AG04449 (cell line): Measurements from ENCODE around the gene APBA1.

Source experiments
- CTCF ChIA-PET: fragments of 350-600 bp; formaldehyde crosslinking; extraction: SDS; loops from one replicate; lab custom pipeline; 2021; ENCODE audit warnings: antibody characterized with exemption; lab: Yijun Ruan, JAX
- POLR2A ChIA-PET: fragments of 400-600, 350-600 bp; formaldehyde crosslinking; extraction: SDS; loops from one replicate; lab custom pipeline; 2020; ENCODE audit warnings: antibody characterized with exemption, inconsistent platforms; lab: Yijun Ruan, JAX
- DNase-seq: peaks from one replicate; pipeline ENCODE4 v3.0.0-alpha.2; 2010; ENCODE audit warnings: low read depth, low spot score
- H3K4me3 ChIP-seq: 2 replicates; pipeline ENCODE4 v1.5.1; 2011; ENCODE audit warnings: low read depth, mild to moderate bottlenecking, control low read depth, low read length
- TF ChIP-seq, protein P1 (sequence below): IDR thresholded peaks from one replicate; pipeline ENCODE4 v1.5.1; 2011; ENCODE audit warnings: mild to moderate bottlenecking, moderate library complexity, low read length, control low read depth, inconsistent platforms; ENCODE audit not compliant: insufficient read depth; ENCODE audit errors: missing control alignments

Gene APBA1

GRCh38 chr9:69593756-69594155, 78.4 kb downstream of the APBA1 start:
- TF ChIP-seq, protein P1, sequence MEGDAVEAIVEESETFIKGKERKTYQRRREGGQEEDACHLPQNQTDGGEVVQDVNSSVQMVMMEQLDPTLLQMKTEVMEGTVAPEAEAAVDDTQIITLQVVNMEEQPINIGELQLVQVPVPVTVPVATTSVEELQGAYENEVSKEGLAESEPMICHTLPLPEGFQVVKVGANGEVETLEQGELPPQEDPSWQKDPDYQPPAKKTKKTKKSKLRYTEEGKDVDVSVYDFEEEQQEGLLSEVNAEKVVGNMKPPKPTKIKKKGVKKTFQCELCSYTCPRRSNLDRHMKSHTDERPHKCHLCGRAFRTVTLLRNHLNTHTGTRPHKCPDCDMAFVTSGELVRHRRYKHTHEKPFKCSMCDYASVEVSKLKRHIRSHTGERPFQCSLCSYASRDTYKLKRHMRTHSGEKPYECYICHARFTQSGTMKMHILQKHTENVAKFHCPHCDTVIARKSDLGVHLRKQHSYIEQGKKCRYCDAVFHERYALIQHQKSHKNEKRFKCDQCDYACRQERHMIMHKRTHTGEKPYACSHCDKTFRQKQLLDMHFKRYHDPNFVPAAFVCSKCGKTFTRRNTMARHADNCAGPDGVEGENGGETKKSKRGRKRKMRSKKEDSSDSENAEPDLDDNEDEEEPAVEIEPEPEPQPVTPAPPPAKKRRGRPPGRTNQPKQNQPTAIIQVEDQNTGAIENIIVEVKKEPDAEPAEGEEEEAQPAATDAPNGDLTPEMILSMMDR, result no peak
- no peak for DNase-seq
- POLR2A ChIA-PET, result no interaction called here
- CTCF ChIA-PET, result no interaction called here
- no peak overlapping the region for H3K4me3 ChIP-seq

- DNase-seq, result no peak
- H3K4me3 ChIP-seq, result no peak overlapping the region
- TF ChIP-seq, protein P1, result no peak
- CTCF ChIA-PET, result no interaction called here
- POLR2A ChIA-PET, result no interaction called here
Observed at GRCh38 chr9:69593301-69593700, 78.9 kb downstream of the APBA1 start.

DNA sequence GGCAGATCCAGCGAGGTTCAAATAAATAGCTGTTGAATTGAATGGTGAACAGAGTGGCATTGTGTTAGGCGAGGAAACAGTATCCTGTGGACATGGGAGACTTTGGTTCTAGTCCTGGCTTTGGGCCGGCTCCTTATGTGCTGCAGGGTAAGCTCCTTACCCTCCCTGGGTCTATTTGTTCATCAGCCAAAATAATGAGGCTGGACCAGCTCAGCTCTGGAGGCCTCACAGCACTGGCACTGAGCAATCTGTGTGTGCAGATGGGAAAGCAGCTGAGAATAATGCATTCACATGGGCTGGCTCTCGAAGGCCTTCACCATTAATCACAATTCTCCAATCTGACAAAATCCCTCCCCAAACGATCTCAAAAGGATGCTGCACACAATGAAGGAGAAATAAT, 81.9 kb downstream of the APBA1 start:
- ChIA-PET POLR2A (no interaction called here), CTCF (interaction anchor here (1.3 kb wide), 1 partner anchor 9 kb away, joined by 5 read pairs; no protein-coding TSS in a partner anchor)
- H3K4me3 ChIP-seq, result no peak overlapping the region
- no peak for DNase-seq
- TF ChIP-seq, protein P1, result no peak

- ChIA-PET POLR2A (no interaction called here), CTCF (no interaction called here)
Observed at GRCh38 chr9:69589156-69589555, 83.0 kb downstream of the APBA1 start.

GRCh38 chr9:69585571-69585970, 86.6 kb downstream of the APBA1 start:
- DNase-seq, result no peak
- ChIA-PET POLR2A (no interaction called here), CTCF (no interaction called here)

More at GRCh38 chr9:69589156-69589555, 83.0 kb downstream of the APBA1 start:
- H3K4me3 ChIP-seq, result no peak overlapping the region
- no peak for DNase-seq
- TF ChIP-seq, protein P1, result no peak

GRCh38 chr9:69584759-69585158, 87.4 kb downstream of the APBA1 start:
- POLR2A ChIA-PET, result no interaction called here
- TF ChIP-seq, protein P1, result no peak
- CTCF ChIA-PET, result no interaction called here
- no peak overlapping the region for H3K4me3 ChIP-seq
- no peak for DNase-seq

More at GRCh38 chr9:69585571-69585970, 86.6 kb downstream of the APBA1 start:
- H3K4me3 ChIP-seq, result no peak overlapping the region
- TF ChIP-seq, protein P1, result no peak
